Left cardiac atrium (tissue), 4 donors: Measurements from ENCODE around the gene PCAT7. TPM values are rescaled to one million over a fixed set of nuclear protein-coding genes. Genes with fewer than 3 reads are reported as not detected.
A peak's percentile ranks its signal among the peaks of the same experiment; 100 is the strongest.
"Not testable (repeated sequence)": the region's sequence is repeated elsewhere in the genome, so short reads cannot be mapped to it uniquely, and the experiment has no call there.

Experiments used
- ATAC-seq, 2 donors: fragments of 200-7000 bp; cut with Tn5 transposase; one replicate each; pipeline ENCODE4 v1.9.1; 2020; ENCODE audit warnings: mild to moderate bottlenecking in 2 of 2, moderate library complexity in 2 of 2
- DNase-seq: peaks from one replicate; pipeline ENCODE4 v3.0.0-alpha.2; 2020
- intact Hi-C, 2 donors: fragments of 100-400 bp; cut with DNase I; formaldehyde crosslinking; loops; one replicate each; pipeline versions ENCODE4 v1.14.1 to v1.15.1; 2022 to 2023
- total RNA-seq, 2 donors: library from RNA; stranded (reverse); fragmentation: NEBNext Ultra II Directional; extraction: Animal tissue kit (Norgen Biotek cat#: 25700); gene quantifications; one replicate each; pipeline ENCODE4 v1.2.1, GENCODE V29; 2021
- donor health status: DM: no; HTN: yes; CAD: no.
- donor health status: DM: no; HTN: yes; CAD: no; lungs with severe emphysema.
- donor health status: DM: yes; HTN: yes; CAD: no.
- donor health status: Dilated cardiomyopathy.

Gene PCAT7
- total RNA-seq, 2 donors from 2014 or later, result not detected

DNA sequence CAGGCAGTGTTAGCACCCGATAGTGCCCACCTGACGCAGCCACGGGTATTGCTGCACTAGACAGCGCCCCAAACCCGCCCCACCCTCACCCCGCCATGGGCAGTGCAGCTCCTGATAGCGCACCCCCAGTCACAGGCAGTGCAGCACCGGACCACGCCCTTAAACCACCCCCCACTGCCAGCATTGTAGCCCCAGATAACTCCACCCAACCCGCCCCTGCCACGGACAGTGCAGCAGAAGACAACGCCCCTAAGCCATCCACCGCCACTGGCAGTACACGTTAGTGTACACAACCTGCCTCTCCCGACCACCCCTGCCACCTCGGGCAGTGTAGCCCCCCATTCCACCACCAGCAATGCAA lies 825 bp upstream of the PCAT7 start:
- no peak for ATAC-seq
- intact Hi-C loops, result no loop called here

DNA sequence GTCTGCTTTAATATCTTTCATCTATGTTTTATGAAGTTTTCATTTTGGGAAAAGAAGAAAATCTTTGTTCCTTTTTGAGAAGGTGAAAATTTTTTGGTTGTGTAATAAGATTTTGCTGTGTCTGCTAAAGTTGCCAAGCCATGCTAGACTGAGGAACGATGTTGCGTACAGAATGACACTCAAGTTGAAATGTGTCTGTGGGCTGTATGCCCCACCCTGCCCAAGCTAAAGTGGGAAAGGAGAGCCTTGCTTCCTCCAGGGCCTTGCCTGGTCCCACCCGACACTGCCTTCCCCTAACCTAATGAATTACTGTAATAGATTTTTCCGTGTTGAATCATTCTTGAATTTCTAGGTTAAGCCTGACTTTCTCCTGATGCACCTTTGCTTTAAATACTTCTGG lies 2.5 kb downstream of the PCAT7 start:
- intact Hi-C loops, result no loop called here
- no peak for ATAC-seq
- no peak for DNase-seq

More for the DNA sequence above, 825 bp upstream of the PCAT7 start:
- no peak for DNase-seq

DNA sequence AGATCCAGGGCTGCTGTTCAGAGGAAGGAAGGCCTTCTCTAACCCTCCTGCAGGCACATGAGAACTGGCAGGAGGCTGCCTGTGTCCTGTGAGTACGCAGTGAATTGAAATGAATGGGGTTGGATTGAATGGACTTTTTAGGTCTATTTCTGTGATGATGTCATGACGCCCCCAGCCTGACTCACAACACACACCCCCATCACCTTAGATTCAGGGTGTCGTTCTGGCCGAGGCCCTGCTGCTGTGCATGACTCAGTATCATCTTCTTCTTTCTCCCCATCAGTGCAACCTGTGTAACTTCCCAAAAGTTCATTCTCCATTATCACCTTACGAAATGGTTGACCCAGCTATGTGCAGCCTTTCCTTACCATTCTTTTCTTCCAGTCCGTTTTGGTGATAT lies 5.4 kb downstream of the PCAT7 start:
- ATAC-seq (no peak), DNase-seq (no peak)
- intact Hi-C loops, result no loop called here

DNA sequence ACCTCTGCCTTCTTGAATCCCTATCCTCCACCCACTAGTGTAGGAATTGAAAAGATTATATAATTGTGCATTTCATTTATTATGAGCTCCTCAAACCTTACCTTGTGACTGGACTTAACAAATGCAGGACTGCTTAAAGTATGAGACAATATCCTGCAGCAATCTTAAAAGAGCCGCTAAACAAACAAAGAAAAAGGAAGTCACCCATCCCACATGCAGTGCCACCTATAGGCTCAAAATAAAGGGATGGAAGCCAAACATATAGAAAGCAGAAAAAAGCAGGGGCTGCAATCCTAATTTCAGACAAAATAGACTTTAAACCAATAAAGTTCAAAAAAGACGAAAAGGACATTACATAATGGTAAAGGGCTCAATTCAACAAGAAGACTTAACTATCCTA lies 8.7 kb downstream of the PCAT7 start:
- intact Hi-C loops, result no loop called here
- DNase-seq (no peak), ATAC-seq (no peak)

DNA sequence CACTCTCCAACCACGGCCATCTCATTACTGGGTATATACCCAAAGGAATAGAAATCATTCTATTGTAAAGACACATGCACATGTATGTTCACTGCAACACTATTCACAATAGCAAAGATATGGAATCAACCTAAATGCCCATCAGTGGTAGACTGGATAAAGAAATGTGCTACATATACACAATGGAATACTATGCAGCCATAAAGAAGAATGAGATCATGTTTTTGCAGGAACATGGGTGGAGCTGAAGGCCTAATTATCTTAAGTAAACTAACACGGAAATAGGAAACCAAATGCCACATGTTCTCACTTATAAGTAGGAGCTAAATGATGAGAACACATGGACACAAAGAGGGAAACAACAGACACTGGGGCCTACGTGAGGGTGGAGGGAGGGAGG lies 9.4 kb downstream of the PCAT7 start:
- DNase-seq, ATAC-seq, intact Hi-C loops: not testable (repeated sequence)

DNA sequence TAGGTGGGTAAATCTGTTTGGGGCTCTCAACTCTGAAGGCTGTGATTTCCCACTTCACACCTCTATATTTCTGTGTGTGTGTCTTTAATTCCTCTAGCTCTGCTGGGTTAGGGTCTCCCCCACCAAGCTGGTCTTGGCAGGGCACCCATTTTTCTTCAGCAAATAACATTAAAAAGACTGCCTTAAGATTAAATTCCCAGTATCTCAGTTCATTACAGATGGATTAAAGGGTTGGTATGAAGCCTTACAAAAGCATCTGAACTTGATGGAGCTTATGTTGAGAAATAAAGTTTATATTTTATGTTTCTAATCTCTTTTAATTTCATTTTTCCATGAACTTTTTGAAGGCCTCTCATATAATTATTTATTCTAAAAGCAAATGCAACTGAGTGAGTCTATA lies 11.7 kb downstream of the PCAT7 start:
- no peak for DNase-seq
- intact Hi-C loops, result no loop called here
- ATAC-seq, result no peak

DNA sequence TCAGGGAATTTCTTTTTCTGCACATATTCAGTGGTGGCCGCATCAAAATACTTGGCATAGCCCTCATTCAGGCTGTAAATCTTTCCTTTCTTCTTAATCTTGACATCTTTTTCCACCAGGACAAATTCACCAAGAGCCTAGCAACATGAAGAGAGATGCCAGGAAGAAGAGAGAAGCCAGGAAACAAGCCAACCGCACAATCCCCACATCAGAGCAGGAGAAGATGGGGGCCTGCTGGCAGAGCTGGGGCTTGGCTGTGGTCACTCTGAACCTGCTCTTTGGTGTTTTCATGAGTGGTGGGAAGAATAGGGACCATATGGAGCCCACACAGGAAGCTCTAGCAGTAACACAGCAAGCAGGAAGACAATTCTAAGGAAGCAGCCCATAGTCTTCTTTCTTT lies 12.4 kb downstream of the PCAT7 start:
- DNase-seq (no peak), ATAC-seq (no peak)
- intact Hi-C loops, result no loop called here

DNA sequence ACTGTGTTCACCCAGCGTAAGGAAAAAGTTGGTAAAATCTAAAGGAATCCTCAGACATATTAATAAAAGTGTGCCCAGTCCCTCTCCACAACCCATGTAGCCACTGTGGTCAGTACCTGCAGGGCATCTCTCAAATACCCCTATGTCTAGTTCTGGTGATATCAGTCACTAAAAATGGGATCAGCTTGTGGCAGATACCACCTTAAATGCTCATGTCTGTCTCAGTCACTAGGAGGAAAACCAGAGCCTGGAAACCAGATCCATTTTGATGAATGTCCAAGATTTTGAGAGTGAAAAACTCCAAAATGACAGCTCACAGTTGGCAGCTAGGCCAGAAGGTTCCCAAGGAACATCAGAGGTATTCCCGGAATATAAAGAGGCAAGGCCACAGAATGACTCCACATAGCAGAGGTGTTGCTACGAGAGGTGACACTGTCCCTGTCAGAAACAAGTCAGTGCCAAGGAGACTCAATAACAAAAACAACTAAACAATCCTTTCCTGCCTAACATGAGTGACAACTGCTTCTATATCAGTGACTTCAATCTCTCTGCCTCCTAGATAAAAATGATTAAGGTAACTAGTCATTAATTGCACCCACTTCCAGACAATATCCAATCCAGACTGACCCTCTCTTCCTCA lies 13.5 kb downstream of the PCAT7 start:
- intact Hi-C loops, result no loop called here

DNA sequence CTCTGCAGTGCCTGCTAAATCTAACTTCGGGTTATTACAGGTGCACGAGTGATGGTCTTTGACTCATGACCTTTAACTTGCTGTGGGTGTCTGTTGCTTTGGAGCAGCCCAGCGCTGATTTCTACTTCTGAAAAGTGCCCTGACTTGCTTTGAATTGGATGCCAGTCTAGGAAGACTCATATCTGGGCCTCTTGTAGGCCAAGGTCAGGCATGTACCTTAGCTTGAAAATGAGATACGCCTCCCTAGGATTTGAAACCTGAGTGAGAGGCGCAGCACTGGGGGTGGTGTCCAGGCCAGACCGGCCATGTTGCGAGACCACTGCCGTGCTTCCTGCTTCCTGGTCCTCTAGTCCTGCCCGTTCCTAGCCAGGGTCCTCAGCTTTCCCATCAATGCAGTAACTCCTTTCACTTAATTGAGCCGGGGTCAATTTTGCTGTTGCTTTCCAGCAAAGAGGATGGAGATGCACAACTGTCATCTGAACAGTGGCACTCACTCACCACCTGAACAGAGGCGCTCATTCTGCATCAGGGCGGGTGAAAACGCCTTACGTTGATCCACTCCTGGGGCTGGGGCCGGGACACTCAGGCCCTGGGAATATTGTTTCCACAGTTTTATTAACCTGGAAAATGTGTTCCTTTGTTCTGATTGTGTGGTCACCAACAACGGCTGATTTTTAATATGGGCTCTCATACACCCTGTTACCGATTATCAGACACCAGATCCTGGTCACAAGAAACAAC lies 14.3 kb downstream of the PCAT7 start:
- ATAC-seq, result no peak
- DNase-seq, result no peak
- intact Hi-C loops, result no loop called here

More for the DNA sequence above, 13.5 kb downstream of the PCAT7 start:
- DNase-seq (no peak), ATAC-seq (peak in 1 of 2 donors; percentile 68)

DNA sequence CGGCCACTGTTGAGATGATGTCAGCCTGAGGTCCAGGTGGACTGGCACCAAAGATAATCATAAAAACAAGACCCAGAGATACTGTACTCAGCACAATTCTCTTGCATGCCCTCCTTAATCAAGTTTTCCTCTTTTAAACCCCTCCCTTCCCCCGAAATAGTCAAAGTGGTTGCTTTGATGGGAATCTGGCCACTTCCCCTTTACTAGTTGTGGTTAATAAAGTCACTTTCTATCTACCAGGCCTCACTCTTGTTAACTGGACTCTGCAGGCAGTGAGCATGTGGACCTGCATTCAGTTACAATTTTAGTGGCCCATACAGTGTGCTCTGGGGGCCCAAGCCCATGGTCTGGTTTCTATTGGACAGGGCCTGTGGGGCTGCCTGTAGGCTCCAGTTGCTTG lies 21.2 kb downstream of the PCAT7 start:
- DNase-seq (no peak), ATAC-seq (no peak)
- intact Hi-C loops, result no loop called here

DNA sequence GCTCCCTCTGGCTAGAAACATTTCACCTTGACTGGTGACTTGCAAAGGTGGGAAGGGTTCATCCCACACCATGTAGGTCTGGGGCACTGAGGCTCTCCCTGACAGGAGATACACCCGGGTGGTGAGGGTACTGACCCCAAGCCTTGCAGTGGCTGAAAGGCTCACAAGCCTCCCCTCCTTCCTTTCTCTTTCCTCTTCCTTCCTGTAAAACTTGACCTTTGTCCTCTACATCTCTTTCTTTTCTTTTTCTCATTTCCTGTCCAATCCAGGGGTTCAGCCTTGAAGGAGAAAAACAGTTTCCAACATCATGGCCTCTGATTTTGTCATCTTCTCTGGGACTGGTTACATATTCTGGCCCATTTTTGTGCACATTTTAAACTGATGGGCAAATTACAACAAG lies 22.2 kb downstream of the PCAT7 start:
- ATAC-seq, result no peak
- intact Hi-C loops, result no loop called here
- no peak for DNase-seq

DNA sequence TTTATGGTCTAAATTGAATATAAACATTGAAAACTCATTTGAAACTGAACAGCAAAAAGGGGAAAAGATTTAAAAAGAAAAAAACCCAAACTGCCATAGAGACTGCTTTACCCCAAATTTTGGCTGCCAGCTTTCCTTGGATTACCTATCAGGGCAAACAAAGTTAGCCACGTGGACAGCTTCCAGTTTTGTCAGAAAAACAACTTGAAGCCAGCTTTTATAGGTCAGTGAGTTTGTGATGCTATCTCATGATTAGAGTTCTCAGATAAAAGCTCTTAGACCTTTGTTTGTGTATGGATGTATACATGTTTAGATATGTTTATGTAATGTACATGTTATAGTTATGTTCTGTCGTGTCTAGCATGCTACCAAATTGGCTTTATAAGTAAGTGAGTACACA lies 22.7 kb downstream of the PCAT7 start:
- ATAC-seq (no peak), DNase-seq (no peak)
- intact Hi-C loops, result no loop called here

DNA sequence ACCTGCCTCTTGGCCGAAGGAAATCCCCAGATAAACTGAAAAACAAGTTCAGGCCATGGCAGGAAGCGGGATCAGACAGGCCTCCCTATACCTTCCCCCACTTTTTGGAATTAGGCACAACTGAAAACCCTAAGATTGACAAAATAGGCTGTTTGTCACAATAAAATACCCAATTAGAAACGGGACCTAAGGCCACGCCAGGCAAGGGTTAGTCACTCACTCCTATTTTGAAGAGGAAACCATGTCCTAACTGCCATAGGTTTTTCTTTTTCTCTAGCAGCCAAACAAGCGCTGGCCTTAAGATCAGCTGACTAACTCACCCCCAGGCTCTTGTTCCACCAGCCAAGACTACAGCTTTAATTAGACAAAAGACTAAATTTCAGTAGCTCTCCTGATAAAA lies 26.8 kb downstream of the PCAT7 start:
- ATAC-seq (no peak), DNase-seq (no peak)
- intact Hi-C loops, result no loop called here

DNA sequence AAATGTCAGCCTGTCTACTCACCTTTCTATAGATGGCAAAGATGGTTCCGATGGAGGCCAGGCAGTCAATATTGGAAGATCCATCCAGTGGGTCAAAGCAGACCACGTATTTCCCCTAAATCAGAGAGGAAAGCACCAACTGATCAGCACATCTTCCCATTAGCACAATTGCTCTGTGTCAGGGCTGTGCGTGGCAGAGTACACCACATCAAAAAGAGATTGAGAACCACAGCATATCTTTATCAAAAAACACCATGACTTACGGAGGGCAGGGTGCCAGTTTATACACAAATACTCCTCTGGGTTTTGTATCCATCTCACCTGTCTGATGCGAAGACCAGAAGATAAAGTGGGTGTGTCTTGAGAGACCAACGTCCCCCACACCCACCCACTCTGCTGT lies 29.7 kb downstream of the PCAT7 start:
- ATAC-seq (no peak), DNase-seq (no peak)
- intact Hi-C loops, result no loop called here

DNA sequence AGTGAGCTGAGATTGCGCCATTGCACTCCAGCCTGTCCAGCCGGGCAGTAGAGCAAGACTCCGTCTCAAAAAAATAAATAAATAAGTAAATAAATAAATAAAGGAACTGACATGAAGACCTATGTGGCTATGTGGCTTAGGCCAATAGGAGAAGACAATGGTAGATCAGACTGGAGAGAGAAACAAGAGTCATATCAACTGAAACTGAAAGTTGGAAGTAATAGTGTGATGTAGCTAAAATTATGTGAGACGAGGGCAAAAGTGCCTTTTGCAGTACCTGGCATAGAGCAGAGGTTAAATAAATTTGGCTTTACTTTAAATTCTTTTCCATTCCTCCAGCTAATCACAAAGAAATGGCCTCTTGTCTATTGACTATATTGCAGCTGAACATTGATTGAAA lies 31.4 kb downstream of the PCAT7 start:
- DNase-seq (no peak), ATAC-seq (no peak)
- intact Hi-C loops, result no loop called here

DNA sequence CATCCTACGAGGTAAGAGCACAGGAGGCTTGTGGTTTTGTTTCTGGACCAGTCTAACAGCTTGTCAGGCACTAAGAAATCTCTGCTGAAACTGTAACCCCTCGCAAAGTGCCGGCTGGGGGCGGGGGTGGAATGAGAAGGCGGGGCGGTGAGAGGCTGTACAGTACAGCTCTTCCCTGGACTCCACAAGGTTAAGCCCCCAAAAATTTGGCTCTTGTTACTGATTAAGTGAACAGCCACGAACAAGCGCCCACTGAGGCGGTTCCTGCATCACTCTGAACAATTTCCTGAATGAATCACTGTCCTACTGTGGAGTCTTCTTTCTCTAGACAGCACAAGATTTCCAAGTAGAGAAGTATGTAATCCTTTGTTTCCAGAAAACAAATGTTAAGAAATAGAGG lies 31.9 kb downstream of the PCAT7 start:
- ATAC-seq, result no peak
- intact Hi-C loops, result no loop called here

DNA sequence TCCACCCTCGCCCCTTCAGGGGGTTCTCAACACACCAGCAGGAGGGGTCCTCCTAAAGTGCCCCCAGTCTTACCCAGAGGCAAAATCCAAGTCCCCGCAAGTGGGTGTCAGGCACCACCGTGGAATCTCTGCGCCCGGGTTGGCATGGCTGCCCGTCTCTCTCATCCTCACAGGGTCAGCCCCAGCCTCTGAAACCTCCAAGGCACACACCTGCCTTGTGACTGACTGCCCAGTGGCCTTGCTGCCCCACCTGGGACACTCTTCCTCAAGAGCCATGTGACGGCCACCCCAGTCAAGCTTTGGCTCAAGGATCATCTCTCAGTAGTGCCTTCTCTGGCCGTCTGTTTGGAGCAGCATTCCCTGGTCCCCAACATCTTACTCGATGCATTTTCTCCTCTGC lies 33.8 kb downstream of the PCAT7 start:
- DNase-seq, result no peak
- intact Hi-C loops, result no loop called here
- no peak for ATAC-seq

More for the DNA sequence above, 31.9 kb downstream of the PCAT7 start:
- no peak for DNase-seq

DNA sequence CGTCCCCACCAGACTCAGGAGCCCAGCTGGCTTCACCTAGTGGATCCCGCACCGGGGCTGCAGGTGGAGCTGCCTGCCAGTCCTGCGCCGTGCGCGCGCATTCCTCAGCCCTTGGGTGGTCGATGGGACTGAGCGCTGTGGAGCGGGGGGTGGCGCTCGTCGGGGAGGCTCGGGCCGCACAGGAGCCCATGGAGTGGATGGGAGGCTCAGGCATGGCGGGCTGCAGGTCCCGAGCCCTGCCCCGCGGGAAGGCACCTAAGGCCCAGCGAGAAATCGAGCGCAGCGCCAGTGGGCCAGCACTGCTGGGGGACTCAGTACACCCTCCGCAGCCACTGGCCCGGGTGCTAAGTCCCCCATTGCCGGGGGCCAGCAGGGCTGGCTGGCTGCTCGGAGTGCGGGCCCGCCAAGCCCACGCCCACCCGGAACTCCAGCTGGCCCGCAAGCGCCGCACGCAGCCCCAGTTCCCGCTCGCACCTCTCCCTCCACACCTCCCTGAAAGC lies 36.2 kb downstream of the PCAT7 start:
- ATAC-seq, intact Hi-C loops, DNase-seq: not testable (repeated sequence)

DNA sequence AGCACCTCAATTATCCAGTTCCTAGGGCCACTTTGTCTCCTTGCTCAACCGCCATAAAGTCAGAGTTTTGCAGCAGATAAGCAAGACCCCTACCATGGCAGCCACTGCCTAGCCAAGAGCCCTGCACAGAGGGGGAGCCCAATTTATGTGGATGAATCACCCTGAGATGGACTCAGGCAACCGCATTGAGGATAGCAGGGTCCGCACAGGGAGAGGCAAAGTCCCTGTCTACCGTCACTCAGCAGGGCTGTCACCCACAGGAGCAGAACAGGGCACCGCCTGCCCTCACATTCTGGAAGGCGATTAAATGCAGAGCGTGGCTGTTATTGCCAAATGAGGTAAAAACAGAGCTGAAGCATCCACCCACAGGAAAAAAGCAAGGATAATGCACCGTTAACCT lies 37.0 kb downstream of the PCAT7 start:
- ATAC-seq (no peak), DNase-seq (no peak)
- intact Hi-C loops, result no loop called here

DNA sequence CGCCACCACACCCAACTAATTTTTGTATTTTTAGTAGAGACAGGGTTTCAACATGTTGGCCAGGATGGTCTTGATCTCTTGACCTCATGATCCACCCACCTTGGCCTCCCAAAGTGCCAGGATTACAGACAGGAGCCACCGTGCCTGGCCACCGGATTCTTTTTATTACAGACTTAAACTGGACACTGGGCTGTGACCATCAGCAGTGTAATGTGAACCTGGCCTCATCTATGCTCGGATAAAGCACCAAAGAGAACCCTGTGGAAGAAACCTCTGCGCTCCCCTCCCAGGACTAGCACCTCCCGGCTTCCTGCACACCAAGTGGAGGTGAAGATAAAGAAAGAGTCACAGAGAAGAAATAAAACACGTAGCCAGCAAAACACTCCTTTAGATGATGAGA lies 37.8 kb downstream of the PCAT7 start:
- DNase-seq, ATAC-seq, intact Hi-C loops: not testable (repeated sequence)
